GM15510 (cell line): ENCODE measurements around the gene FAP.

Source experiments
- POLR2A ChIP-seq: IDR thresholded peaks from 3 replicates; pipeline ENCODE4 v1.6.1; 2011; ENCODE audit warnings: borderline replicate concordance; ENCODE audit not compliant: insufficient read length; ENCODE audit errors: extremely low read depth

FAP gene

GRCh38 chr2:162253435-162253834 lies 10.2 kb upstream of the FAP start:
- no peak for TF ChIP-seq POLR2A

GRCh38 chr2:162252153-162252552 lies 8.9 kb upstream of the FAP start:
- no peak for TF ChIP-seq POLR2A

GRCh38 chr2:162245781-162246180 lies 2.5 kb upstream of the FAP start:
- no peak for TF ChIP-seq POLR2A

DNA sequence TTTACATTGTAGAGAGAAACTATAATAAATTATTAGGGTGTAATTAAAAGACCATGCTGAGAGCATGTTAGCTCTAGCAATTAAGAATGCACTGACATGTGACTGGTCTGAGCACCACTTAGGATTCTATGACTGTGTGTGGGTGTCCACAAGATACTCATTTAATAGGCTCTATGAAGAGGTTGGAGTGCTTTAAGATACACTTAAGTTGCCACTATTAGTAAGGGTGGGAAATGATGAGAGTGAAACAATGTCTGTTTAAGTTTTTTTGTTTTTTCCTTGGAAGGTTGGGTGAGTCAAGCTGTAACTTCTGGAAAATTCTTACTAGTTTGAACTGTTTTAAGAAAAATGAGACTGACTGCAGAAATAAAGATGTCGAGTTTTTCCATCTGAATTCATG lies 1.8 kb upstream of the FAP start:
- no peak for TF ChIP-seq POLR2A

DNA sequence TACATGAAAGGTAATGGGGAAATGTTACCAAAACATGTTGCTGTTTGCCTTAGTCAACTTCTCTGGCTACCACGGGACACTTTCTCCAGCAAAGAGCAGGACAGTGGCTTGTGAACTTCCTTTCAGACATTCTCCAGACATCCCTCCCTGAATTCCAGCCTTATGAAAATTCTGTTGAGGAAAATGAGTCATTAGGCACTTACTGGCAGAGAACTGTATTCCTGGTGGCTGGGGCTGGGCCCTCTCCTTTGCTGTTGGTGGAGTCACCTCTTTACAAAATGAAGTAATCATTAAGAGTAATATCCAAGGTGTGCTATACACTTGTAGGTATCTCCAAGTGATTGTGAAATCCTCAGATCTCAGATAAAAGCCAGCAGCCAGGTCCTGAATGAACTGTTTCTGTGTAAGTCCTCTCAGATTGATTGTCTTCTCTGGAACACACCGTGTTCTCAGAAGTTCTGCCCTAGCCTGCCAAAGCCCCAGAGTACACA lies 1.3 kb upstream of the FAP start:
- no peak for TF ChIP-seq POLR2A

DNA sequence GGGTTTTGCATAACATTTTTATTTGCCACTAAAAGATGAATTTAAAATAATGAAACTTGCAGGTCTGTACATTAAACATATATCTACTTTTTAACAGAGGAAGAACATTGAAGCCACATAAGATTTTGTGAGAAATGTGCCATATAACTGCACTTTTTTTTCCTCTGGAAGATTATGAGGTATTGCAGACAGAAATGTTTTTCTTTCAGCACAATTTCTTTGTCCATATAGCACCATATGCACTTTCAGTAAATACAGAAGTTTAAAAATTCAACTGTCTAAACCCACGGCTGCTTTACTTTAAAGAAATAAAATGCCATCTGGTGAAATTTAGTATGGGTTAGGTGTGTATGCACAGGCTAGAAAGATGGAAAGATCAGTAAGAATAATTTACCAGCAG lies 470 bp upstream of the FAP start:
- TF ChIP-seq POLR2A = no peak

DNA sequence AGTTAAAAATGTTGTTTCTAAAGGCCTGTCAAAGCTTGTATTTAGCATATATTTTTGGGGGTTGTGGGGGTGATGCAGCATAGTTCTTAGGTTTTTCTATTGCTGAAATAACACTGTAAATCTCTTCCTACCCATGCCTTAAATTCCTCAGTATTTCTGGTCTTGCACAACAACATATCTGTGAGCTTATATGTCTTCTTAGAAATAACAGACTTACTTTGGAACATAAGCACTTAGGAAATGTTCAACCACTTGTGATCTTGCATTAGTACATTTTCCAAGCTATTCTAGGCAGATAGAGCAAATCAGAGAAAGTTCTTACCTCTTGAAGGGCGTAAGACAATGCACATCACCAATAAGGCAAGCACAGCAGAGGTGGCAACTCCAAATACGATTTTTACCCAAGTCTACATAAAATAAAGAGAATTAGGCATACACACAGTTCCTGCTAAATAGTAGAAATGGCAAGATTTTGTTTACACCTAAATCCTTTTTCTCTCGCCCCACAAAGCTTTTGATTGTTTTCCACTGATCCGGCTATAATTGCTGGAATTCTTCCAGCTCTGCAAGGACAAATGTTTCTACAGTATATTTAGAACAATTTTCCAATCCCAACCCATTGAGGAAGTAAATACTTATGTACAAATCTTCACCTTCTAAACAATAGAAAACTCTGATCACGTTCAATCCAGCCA lies 512 bp downstream of the FAP start:
- TF ChIP-seq POLR2A = no peak

DNA sequence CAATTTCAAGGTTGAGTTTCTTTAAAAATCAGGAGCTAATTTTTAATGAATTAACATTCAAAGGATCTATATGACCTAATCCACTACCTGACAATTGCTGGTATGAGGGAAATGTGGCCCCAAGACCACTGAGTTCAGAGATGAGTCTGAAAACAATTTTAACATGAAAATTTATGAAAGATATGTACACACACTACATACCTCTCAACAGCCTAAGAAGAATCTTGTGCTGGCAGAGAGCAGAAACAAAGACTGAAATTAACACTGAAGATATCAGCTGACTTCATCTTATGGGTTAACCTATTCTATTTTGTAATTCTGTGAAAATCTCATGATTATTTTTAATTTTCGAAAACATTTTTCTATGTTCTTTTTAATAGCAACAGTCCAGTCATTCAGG lies 1.7 kb downstream of the FAP start:
- no peak for TF ChIP-seq POLR2A

GRCh38 chr2:162234620-162235462 lies 8.4 kb downstream of the FAP start:
- TF ChIP-seq POLR2A = no peak

GRCh38 chr2:162233197-162233596 lies 10.0 kb downstream of the FAP start:
- no peak for TF ChIP-seq POLR2A

DNA sequence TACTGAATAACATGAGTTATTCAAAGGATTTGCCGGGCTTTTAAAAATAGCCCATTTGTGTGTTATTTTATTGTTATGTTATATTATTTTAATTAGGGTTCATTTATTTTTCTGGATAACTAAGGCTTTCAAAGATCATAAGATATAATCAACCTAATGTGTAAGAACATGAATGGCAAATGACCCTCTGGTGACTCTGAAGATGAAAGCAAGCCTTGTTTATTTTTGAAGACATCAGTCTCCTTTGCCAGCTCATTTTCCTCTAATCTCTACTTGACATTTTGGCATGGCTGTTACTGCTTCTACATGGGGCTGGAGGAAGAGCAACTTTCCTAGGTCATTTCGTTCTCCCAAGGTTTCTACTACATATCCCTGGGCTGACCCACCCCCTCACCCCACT lies 10.6 kb downstream of the FAP start:
- TF ChIP-seq POLR2A = no peak

GRCh38 chr2:162232027-162232426 lies 11.2 kb downstream of the FAP start:
- no peak for TF ChIP-seq POLR2A

GRCh38 chr2:162230761-162231160 lies 12.5 kb downstream of the FAP start:
- TF ChIP-seq POLR2A = no peak

DNA sequence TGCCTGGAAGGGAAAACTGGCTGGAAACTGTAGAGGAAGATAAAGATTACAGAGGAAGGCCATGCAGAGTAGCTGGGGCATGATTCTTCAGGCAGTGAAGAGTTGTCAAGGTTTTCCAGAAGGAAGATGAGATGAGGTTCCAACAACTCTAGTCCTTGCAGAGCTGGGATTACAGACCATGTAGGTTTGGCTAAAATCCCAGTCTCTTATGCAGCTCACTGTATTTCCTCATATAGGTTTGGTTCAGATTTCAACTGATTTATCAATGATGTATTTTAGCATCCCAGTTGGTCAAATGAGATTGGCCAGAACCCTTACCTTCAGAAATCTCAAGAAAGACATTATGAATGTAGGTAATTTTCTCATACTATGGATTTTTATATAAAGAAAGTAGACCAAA lies 16.4 kb downstream of the FAP start:
- no peak for TF ChIP-seq POLR2A

DNA sequence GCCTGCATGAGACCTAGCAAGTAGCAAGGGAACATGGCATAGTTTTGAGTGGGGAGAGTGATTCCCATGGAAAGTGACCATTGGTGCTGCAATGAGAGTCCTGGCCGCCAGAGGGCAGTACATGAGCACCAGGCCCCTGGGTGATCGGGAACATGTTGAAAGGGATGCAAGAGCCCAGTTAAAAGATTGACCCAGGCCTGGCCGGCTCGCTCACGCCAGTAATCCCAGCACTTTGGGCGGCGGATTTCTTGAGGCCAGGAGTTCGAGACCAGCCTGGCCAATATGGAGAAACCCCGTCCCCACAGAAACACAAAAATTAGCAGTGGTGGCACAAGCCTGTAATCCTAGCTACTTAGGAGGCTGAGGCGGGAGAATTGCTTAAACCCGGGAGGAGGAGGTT lies 22.2 kb downstream of the FAP start:
- no peak for TF ChIP-seq POLR2A

GRCh38 chr2:162220368-162220767 lies 22.9 kb downstream of the FAP start:
- TF ChIP-seq POLR2A = no peak
